HTERT RPE-1 (cell line): ENCODE data around the gene STX17.
"Not testable (repeated sequence)": the region's sequence is repeated elsewhere in the genome, so short reads cannot be mapped to it uniquely, and the experiment has no call there.

Source experiments
- in situ Hi-C: fragments of 300-500 bp; cut with MboI; formaldehyde crosslinking; loops from 4 replicates; pipeline ENCODE4 v1.14.3; 2020; ENCODE audit warnings: low sequenced_read_pairs

Gene STX17

GRCh38 chr9:99906403-99907207 lies at the start of gene STX17:
TSS of gene STX17 (plus strand) at chr9:99906654. CDS start at chr9:99915240, 8,586 bp downstream.
- in situ Hi-C loops = no loop called here

DNA sequence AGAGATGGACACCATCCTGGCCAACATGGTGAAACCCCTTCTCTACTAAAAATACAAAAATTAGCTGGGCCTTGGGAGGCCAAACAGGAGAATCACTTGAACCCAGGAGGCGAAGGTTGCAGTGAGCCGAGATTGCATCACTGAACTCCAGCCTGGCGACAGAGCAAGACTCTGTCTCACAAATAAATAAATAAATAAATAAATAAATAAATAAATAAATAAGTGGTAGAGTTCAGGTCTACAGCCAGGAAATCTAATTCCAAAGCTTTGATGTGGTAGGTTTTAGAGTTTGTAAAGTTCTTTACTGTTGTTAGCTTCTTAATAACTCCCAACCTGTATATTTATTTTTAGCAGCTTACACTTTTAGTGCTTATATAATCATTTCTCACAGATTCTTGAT lies 48.9 kb upstream of the STX17 start:
- in situ Hi-C loops = not testable (repeated sequence)

DNA sequence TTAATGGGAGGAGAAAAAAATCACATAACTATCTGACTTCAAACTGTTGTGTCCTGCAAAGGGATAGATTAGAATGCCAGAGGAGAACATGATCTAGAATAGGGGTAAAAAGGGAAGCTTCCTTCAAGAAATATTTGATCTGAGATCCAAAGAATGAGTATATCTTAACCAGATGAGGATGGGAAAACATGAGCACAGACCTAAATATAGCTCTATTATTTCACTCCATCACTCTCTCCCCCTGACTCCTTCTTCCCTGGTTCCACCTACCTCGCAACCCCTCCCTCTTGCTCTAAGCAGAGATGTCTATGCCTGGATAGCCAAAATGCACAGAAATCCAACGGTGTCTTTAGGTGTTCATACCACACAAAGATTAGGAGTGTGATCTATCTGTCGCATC lies 48.4 kb upstream of the STX17 start:
- in situ Hi-C loops = no loop called here

DNA sequence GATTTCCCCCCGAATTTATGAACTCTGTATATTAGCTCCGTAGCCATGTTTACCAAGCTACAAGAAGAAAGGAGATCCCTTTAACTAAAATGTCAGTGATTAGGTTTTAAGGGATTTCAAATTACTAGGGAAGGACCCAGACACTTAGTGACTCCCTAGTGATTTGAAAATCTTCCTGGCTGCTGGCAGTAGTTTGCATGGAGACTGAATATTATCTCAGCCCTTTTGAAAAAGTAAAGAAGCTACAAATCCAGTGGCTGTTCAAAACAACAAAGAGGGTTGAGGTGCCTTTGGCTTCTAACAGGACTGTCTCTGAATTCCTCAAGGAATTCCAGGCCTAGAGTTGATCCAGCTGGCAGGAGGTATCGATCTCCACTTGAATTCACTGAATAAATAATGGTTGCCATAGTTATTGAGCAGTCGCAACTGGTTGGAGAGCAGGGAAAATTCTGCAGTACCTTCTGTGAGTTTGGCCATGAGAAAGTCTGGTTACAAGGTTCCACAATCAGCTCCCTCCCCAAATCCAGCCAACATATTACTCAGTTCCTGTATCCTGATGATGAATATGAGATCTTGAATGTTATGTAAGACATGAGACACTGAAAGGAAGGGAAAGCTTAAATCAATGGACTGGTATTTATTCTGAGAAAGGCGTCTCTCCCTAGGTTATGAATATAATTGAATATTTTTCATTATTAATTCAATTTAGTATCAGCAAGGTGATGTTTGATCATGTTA lies 47.0 kb upstream of the STX17 start:
- in situ Hi-C loops = no loop called here

DNA sequence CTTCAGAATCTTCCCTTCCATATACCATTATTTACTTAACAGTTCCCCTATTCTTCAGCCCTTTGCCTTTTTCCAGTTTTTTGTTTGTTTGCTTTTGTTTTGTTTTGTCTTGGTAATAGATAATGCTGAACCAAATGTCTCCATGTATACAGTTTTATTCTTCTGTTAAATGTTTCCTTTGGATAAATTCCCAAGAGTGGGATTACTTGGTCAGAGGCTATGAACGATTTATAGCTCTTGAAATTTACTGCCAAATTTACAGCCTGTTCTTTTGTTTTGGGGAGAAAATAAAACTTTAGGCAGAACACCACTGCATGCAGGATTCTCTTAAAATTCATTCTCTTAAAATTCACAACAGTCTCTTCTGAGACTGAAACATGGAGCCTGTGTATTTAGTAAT lies 46.2 kb upstream of the STX17 start:
- in situ Hi-C loops = no loop called here

- in situ Hi-C loops = no loop called here
These were observed 42.5 kb upstream of the STX17 start for GRCh38 chr9:99863955-99864354.

DNA sequence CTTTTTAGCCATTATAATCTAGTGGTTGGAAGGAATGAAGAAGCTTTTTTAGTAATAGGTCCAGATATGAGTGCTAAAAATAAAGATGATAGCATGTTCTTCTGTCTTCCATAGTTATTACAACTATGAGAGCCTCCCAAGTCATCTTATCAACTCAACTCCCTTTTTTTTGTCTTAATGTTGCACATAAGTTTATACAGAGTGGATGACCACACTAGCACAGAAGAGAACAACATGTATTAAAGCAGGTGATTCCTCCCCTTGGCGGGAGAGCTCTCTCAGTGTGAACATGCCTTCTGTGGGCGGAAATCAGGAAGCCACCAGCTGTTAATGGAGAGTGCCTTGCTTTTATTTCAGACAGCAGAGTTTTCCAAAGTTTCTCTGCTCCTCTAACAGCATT lies 40.1 kb upstream of the STX17 start:
- in situ Hi-C loops = no loop called here

GRCh38 chr9:99867536-99867935 lies 38.9 kb upstream of the STX17 start:
- in situ Hi-C loops = no loop called here

- in situ Hi-C loops = no loop called here
These were observed 38.5 kb upstream of the STX17 start for GRCh38 chr9:99867968-99868367.

DNA sequence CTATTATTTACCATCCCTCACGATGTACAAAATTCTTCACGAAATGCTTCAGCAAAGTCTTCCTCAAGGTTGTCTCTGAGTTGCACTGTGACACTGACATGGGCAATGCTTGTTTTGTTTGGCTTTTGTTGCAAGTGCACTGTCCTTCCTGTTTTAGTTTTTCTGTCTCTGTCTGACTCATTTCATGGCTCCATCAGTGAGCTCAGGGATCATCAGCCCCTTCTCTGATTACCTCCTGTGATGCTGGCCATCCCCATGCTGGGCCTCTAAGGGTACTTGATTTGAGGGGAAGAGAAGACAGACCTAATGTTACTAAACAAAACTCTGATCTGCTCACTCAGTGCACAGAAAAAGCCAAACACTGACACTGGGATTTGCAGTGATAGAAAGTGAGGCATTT lies 37.6 kb upstream of the STX17 start:
- in situ Hi-C loops = no loop called here

GRCh38 chr9:99870126-99870525 lies 36.3 kb upstream of the STX17 start:
- in situ Hi-C loops = no loop called here

DNA sequence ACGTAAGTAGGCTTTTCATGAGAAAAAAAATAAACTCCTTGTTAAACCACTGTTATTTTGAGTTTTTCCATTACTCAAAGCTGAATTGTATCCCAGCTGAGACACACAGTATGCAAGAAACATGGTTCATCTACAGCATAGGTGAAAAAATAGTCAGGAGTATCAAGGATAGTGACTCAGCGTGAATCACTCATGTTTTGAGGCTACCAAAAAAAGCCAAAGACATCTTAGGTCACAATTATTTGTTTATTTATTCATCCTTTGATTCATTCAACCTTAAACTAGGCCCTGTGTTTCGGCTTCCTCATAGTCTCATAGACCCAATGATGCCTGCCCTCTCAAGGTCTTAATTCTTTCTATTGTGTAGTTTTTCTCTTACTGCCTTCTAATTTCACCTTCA lies 32.9 kb upstream of the STX17 start:
- in situ Hi-C loops = no loop called here

DNA sequence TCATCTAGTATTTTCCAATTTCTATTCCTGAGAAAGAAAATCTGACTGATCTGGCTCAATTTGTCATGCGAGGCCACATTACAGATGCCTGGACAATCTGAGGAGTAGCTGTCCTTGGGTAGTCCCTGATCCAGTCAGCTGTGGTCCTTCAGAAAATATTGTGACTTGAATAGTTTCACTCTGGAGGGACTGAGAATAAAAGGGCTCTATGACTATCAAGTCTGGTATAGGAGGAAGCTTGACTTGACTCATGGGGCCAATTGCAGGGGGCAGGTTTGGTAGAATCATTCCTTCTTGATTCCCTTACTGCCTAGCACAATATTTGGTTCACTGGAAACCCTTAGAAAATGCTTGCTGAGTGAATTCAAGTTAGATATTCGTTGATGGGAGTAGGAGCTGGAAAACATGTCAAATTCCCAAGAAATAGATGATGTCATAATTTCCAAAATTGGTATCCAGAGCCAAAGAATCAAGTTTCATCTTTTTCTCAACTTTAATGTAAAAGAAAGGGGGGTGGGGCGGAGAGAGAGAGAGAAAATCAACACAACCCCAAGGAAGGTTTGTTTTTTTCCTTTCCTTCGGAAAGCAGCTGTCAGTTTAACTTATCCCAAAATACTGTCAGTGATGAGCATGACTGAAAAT lies 32.4 kb upstream of the STX17 start:
- in situ Hi-C loops = no loop called here

- in situ Hi-C loops = no loop called here
These were observed 30.3 kb upstream of the STX17 start for GRCh38 chr9:99876190-99876589.

DNA sequence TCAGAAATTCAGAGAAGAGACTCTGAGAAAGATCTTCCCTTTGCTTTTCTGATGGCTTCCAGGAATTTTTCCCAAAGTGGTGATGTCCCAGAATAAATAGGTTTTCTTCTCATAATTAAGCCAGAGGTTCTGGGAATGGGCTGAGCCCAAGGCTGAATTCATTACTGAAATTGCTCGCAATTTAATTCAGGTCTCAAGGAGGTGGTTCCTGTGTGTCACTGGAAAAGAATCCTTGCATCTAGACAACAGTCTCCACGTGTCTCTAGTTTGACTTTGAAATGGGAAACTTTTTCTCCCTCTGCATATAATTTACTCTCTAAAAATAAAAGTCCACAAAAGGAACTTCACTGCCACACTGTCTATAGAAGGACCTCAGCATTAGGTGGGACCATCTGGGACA lies 27.8 kb upstream of the STX17 start:
- in situ Hi-C loops = no loop called here

GRCh38 chr9:99881769-99882168 lies 24.7 kb upstream of the STX17 start:
- in situ Hi-C loops = no loop called here

DNA sequence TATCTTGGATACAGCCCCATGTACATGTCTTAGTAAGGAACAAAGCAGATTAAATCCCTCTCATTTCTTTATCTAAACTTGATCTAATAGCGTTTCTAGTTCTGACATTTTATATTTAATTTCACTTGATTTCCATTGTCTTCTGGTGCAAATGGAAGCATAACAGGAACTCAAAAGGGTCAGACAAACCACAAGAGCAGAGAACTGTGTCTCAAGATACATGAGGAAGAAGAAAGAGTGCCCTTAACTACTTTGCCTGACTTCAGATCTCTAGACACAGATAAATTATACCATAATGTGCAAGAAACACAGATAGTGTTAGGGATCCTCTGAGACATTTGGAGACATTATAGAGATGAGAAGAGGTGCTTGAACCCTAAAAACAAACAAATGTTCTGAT lies 20.7 kb upstream of the STX17 start:
- in situ Hi-C loops = no loop called here

DNA sequence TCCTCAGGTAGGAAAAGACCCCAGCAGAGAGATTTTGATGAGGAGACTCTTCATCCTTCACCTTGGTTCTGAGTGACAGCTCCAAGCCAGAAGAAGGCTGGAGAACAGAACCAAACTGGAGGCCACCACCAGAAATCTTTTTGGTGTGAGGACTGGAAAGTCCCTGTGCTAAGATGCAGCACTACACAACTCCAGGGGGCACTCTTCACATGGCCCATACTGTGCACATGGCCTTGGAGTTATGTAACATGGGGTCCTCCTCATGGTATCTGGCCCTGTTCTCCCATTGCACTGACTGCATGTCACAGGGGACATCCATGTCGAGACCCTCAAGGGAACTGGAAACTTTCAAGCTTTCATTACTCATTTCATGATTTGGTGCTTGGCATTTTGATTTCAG lies 17.3 kb upstream of the STX17 start:
- in situ Hi-C loops = no loop called here

DNA sequence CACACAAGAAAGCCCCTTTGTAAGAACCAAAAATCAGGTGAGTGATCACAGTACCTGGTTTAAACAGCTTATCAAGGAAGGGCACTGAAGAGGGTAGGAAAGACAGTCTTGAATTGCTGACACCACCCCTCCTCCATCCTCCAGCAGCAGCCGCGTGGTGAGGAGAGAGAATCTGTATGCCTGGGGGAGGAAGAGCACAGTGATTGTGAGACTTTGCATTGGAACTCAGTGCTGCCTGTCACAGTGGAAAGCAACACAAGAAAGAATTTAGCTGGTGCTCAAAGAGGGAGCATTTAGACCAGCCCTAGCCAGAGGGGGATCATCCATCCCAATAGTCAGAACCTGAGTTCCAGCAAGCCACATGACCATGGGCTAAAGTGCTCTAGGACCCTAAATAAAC lies 11.6 kb upstream of the STX17 start:
- in situ Hi-C loops = no loop called here

DNA sequence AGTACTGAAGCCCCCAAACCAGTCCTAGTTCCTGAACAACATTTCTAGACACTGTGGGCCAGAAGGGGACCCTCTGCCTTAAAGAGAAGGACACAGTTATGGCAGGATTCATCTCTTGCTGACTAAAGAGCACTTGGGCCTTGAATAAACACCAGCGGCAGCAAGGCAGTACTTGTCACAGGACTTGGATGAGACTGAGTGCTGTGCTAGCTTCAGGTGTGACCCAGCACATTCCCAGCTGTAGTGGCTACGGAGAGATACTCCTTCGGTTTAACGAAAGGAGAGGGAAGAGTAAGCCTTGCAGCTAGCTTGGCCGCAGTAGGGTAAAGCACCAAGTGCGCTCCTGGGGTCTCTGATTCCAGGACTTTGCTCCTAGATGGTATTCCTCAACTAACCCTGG lies 10.9 kb upstream of the STX17 start:
- in situ Hi-C loops = no loop called here

- in situ Hi-C loops = no loop called here
These were observed 10.3 kb upstream of the STX17 start for GRCh38 chr9:99896119-99896518.

GRCh38 chr9:99903393-99903792 lies 3.1 kb upstream of the STX17 start:
- in situ Hi-C loops = no loop called here
